Measurements from ENCODE around the gene KCNK7.

Gene KCNK7

GRCh38 chr11:65624931-65625627 lies 29.5 kb upstream of the KCNK7 start:
- H3K4me3 ChIP-seq (ENCODE audit: low read depth, low read length): no peak overlapping the region
- no peak for TF ChIP-seq CTCF (IDR thresholded peaks at IDR 0.05; ENCODE audit: borderline replicate concordance, insufficient read depth, low read depth, low read length)

- TF ChIP-seq CTCF (IDR thresholded peaks at IDR 0.05; ENCODE audit: borderline replicate concordance, insufficient read depth, low read depth, low read length): no peak
- no peak overlapping the region for H3K4me3 ChIP-seq (ENCODE audit: low read depth, low read length)
These were observed 28.4 kb upstream of the KCNK7 start for GRCh38 chr11:65623852-65624616.

GRCh38 chr11:65623177-65623576 lies 27.6 kb upstream of the KCNK7 start:
- no peak for TF ChIP-seq CTCF (IDR thresholded peaks at IDR 0.05; ENCODE audit: borderline replicate concordance, insufficient read depth, low read depth, low read length)
- H3K4me3 ChIP-seq (ENCODE audit: low read depth, low read length): no peak overlapping the region

- no peak overlapping the region for H3K4me3 ChIP-seq (ENCODE audit: low read depth, low read length)
- TF ChIP-seq CTCF (IDR thresholded peaks at IDR 0.05; ENCODE audit: borderline replicate concordance, insufficient read depth, low read depth, low read length): no peak
These were observed 26.4 kb upstream of the KCNK7 start for GRCh38 chr11:65622011-65622410.

GRCh38 chr11:65621460-65621859 lies 25.9 kb upstream of the KCNK7 start:
- H3K4me3 ChIP-seq (ENCODE audit: low read depth, low read length): no peak overlapping the region
- no peak for TF ChIP-seq CTCF (IDR thresholded peaks at IDR 0.05; ENCODE audit: borderline replicate concordance, insufficient read depth, low read depth, low read length)

- no peak overlapping the region for H3K4me3 ChIP-seq (ENCODE audit: low read depth, low read length)
- no peak for TF ChIP-seq CTCF (IDR thresholded peaks at IDR 0.05; ENCODE audit: borderline replicate concordance, insufficient read depth, low read depth, low read length)
These were observed 25.1 kb upstream of the KCNK7 start for GRCh38 chr11:65620666-65621065.

Data from GM12875 (cell line).